B cell (primary cell): Measurements from ENCODE around the gene RIT2. TPM values are rescaled to one million over a fixed set of nuclear protein-coding genes. Genes with fewer than 3 reads are reported as not detected.
"Not testable (repeated sequence)": the region's sequence is repeated elsewhere in the genome, so short reads cannot be mapped to it uniquely, and the experiment has no call there.

Experiments
- ATAC-seq: fragments of 200-7000 bp; cut with Tn5 transposase; one replicate; pipeline ENCODE4 v1.10.0; 2021; ENCODE audit warnings: low read depth, mild to moderate bottlenecking, moderate number of reproducible peaks, moderate library complexity
- CTCF ChIA-PET: fragments of 350-600 bp; sonication (Branson Sonifier 250); formaldehyde crosslinking; loops from one replicate; lab custom pipeline; 2021; ENCODE audit warnings: antibody characterized with exemption, inconsistent platforms; lab: Charles Lee
- POLR2A ChIA-PET: fragments of 350-600 bp; sonication (Branson Sonifier 250); formaldehyde crosslinking; loops from one replicate; lab custom pipeline; 2021; ENCODE audit warnings: antibody characterized with exemption; lab: Charles Lee
- DNase-seq: peaks from one replicate; pipeline ENCODE4 v3.0.0; 2013
- H2AFZ ChIP-seq: 2 replicates; pipeline ENCODE4 v1.6.1; 2012; ENCODE audit warnings: mild to moderate bottlenecking, low read depth, low read length; ENCODE audit not compliant: insufficient read depth, poor library complexity, severe bottlenecking
- H3K27ac ChIP-seq, 2 donors: 1 replicate in 1 of 2; 2 replicates in 1 of 2; pipeline ENCODE4 v1.5.1; 2012 to 2013; ENCODE audit warnings: low read length in 2 of 2, mild to moderate bottlenecking in 2 of 2, moderate library complexity in 1 of 2
- H3K27me3 ChIP-seq, 4 experiments: fragments of 200-600 bp in 1 of 4; sonication (generic) in 1 of 4; replicated peaks in 1 of 4; 1 replicate in 2 of 4; 2 replicates in 2 of 4; pipeline versions ENCODE4 v1.6.1 to v1.7.0; 2013 to 2016; ENCODE audit warnings: low read length in 3 of 4, mild to moderate bottlenecking in 2 of 4, mixed read lengths in 1 of 4, moderate library complexity in 1 of 4; ENCODE audit not compliant: insufficient read depth in 4 of 4, control insufficient read depth in 3 of 4; ENCODE audit errors: control extremely low read depth in 1 of 4
- H3K36me3 ChIP-seq, 2 experiments: replicated peaks in 1 of 2; 1 replicate in 1 of 2; 2 replicates in 1 of 2; pipeline versions ENCODE4 v1.6.1 to v1.7.1; 2013; ENCODE audit warnings: low read length in 1 of 2; ENCODE audit not compliant: insufficient read depth in 2 of 2, control insufficient read depth in 1 of 2; ENCODE audit errors: control extremely low read depth in 1 of 2, extremely low read depth in 1 of 2
- H3K4me1 ChIP-seq, 2 donors: fragments of 200-600 bp in 1 of 2; sonication (generic) in 1 of 2; 1 replicate in 1 of 2; 2 replicates in 1 of 2; pipeline versions ENCODE4 v1.5.1 to v1.6.1; 2013 to 2017; ENCODE audit warnings: low read length in 2 of 2; ENCODE audit not compliant: control insufficient read depth in 2 of 2, insufficient read depth in 2 of 2
- H3K4me2 ChIP-seq: replicated peaks from 2 replicates; pipeline ENCODE3; 2012; ENCODE audit warnings: mild to moderate bottlenecking, low read depth, low read length; ENCODE audit not compliant: poor library complexity, severe bottlenecking
- H3K4me3 ChIP-seq, 5 experiments: fragments of 200-600 bp in 1 of 5; sonication (generic) in 1 of 5; 1 replicate in 3 of 5; 2 replicates in 2 of 5; pipeline versions ENCODE4 v1.5.1 to v1.7.0; 2011 to 2016; ENCODE audit warnings: low read length in 4 of 5, mild to moderate bottlenecking in 4 of 5, low read depth in 2 of 5, control low read depth in 1 of 5, moderate library complexity in 1 of 5; ENCODE audit not compliant: insufficient read depth in 1 of 5; ENCODE audit errors: control extremely low read depth in 1 of 5, extremely low read depth in 1 of 5
- H3K79me2 ChIP-seq: fragments of 200-600 bp; sonication (generic); one replicate; pipeline ENCODE4 v1.6.0; 2016; ENCODE audit warnings: low read length; ENCODE audit not compliant: control insufficient read depth, insufficient read depth
- H3K9ac ChIP-seq: fragments of 200-600 bp; sonication (generic); 2 replicates; pipeline ENCODE4 v1.6.1; 2017; ENCODE audit warnings: mild to moderate bottlenecking, low read length, moderate library complexity
- H3K9me3 ChIP-seq, 3 donors: one replicate each; pipeline versions ENCODE4 v1.6.1 to v1.7.1; 2013; ENCODE audit warnings: low read length in 2 of 3; ENCODE audit not compliant: control insufficient read depth in 2 of 3, insufficient read depth in 1 of 3; ENCODE audit errors: control extremely low read depth in 1 of 3
- H4K20me1 ChIP-seq: 2 replicates; pipeline ENCODE4 v1.6.0; 2012; ENCODE audit warnings: mild to moderate bottlenecking, low read length; ENCODE audit not compliant: insufficient read depth, control insufficient read depth, poor library complexity, severe bottlenecking
- H3K27ac Mint-ChIP-seq: one replicate; pipeline ENCODE4 v1.8.0; 2021; ENCODE audit warnings: mixed read lengths
- H3K27me3 Mint-ChIP-seq: one replicate; pipeline ENCODE4 v1.8.0; 2021; ENCODE audit warnings: mixed read lengths
- H3K4me1 Mint-ChIP-seq: one replicate; pipeline ENCODE4 v1.8.0; 2021; ENCODE audit warnings: mixed read lengths
- H3K4me3 Mint-ChIP-seq: one replicate; pipeline ENCODE4 v1.8.0; 2021; ENCODE audit warnings: mixed read lengths
- H3K9me3 Mint-ChIP-seq: one replicate; pipeline ENCODE4 v1.8.0; 2022; ENCODE audit warnings: mixed read lengths; ENCODE audit not compliant: insufficient read depth
- EZH2 ChIP-seq: IDR thresholded peaks from 2 replicates; pipeline ENCODE4 v1.6.1; 2012; ENCODE audit warnings: borderline replicate concordance, low read depth, mild to moderate bottlenecking, moderate library complexity, low read length; ENCODE audit not compliant: insufficient read depth, poor library complexity, severe bottlenecking
- WGBS: methylation state at CpG from one replicate; pipeline ENCODE4 v1.1.5; 2013; ENCODE audit warnings: missing lambda C conversion rate; ENCODE audit not compliant: insufficient coverage; 5-methylcytosine and 5-hydroxymethylcytosine counted together
- intact Hi-C: fragments of 100-400 bp; cut with micrococcal nuclease; formaldehyde crosslinking; loops from one replicate; pipeline ENCODE4 v1.10.0; 2022
- polyA plus RNA-seq: library from polyadenylated mRNA; depleted of rRNA; stranded (reverse); fragments of >200 nt; gene quantifications from 2 replicates; pipeline ENCODE4 v1.2.3, GENCODE V29; 2012
- total RNA-seq, 2 donors: library from RNA; stranded (reverse); fragments of 120-200 nt in 1 of 2; gene quantifications; 1 replicate in 1 of 2; 2 replicates in 1 of 2; pipeline versions ENCODE4 v1.2.3 to v1.2.4, GENCODE V29; 2013 to 2022
- TF ChIP-seq, protein P1 (sequence below): fragments of 200-600 bp; IDR thresholded peaks from one replicate; pipeline ENCODE4 v1.8.0; 2022; ENCODE audit warnings: antibody characterized with exemption, mild to moderate bottlenecking

The RIT2 gene
- total and polyA plus RNA-seq, 2 donors (not counting 1 experiment from before 2014, with no cell fraction given), result not detected

DNA sequence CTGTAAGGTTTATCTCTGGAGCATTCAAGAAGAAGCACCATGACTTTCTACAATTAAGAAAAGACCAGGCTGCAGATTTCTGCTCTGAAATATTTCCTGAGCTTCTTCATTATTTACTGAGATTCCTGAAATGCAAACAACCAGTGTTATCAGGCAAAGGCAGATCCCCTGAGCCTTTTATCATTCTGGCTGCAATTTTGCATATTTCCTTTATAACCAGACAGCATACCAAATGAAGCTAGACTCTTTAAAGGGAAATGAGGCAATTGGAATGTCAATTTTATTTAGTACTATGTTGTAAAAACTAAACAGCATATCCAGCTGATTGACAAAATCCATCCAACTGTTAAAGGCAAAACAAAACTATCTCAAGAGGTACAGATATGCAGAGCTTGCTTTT, 372.5 kb downstream of the RIT2 start:
- no peaks in the 10 kb centered on the region for H3K9me3 Mint-ChIP-seq
- no peak overlapping the region for H2AFZ ChIP-seq
- POLR2A ChIA-PET, result no interaction called here
- no peak overlapping the region for H3K4me3 ChIP-seq
- no peaks in the 10 kb centered on the region for H4K20me1 ChIP-seq
- no peaks in the 10 kb centered on the region for H3K4me1 ChIP-seq
- H3K9ac ChIP-seq, result no peak overlapping the region
- H3K9me3 ChIP-seq, result no peaks in the 10 kb centered on the region
- H3K4me3 Mint-ChIP-seq, result no peak overlapping the region
- no peak for ATAC-seq
- no peak overlapping the region for H3K4me2 ChIP-seq
- CTCF ChIA-PET, result no interaction called here
- H3K27me3 ChIP-seq, result no peaks in the 10 kb centered on the region
- TF ChIP-seq EZH2, result no peak
- TF ChIP-seq, protein P1, sequence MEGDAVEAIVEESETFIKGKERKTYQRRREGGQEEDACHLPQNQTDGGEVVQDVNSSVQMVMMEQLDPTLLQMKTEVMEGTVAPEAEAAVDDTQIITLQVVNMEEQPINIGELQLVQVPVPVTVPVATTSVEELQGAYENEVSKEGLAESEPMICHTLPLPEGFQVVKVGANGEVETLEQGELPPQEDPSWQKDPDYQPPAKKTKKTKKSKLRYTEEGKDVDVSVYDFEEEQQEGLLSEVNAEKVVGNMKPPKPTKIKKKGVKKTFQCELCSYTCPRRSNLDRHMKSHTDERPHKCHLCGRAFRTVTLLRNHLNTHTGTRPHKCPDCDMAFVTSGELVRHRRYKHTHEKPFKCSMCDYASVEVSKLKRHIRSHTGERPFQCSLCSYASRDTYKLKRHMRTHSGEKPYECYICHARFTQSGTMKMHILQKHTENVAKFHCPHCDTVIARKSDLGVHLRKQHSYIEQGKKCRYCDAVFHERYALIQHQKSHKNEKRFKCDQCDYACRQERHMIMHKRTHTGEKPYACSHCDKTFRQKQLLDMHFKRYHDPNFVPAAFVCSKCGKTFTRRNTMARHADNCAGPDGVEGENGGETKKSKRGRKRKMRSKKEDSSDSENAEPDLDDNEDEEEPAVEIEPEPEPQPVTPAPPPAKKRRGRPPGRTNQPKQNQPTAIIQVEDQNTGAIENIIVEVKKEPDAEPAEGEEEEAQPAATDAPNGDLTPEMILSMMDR, result no peak
- H3K27ac ChIP-seq, result no peak overlapping the region
- no peaks in the 10 kb centered on the region for H3K79me2 ChIP-seq
- no peaks in the 10 kb centered on the region for H3K27me3 Mint-ChIP-seq
- H3K36me3 ChIP-seq, result no peaks in the 10 kb centered on the region
- H3K27ac Mint-ChIP-seq, result no peak overlapping the region
- DNase-seq, result no peak
- intact Hi-C loops, result no loop called here
- no peaks in the 10 kb centered on the region for H3K4me1 Mint-ChIP-seq

DNA sequence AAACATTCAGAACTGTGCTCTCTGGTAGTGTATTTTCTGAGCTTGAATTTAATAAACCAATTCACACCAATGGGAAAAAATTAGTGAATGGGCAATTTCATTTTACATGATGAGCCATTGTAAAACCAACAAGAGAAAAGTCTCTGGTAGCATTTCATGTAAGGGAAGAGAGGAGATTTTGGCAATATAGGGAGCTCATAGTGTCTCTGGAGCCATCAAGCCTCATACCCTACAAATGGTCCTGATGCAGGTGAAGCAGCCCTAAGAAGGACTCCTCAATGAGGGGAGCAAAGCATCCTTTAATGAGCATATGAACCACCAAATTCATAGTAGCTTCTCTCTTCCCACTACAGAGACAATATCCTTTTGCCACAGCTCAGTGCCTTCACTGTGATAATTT, 373.0 kb downstream of the RIT2 start:
- DNase-seq (no peak), ATAC-seq (no peak)
- H3K4me2 ChIP-seq, result no peak overlapping the region
- no peak overlapping the region for H3K27ac ChIP-seq
- H2AFZ ChIP-seq, result no peak overlapping the region
- no peaks in the 10 kb centered on the region for H3K9me3 ChIP-seq
- TF ChIP-seq EZH2, result no peak
- TF ChIP-seq, protein P1, result no peak
- no peaks in the 10 kb centered on the region for H3K27me3 Mint-ChIP-seq
- H3K79me2 ChIP-seq, result no peaks in the 10 kb centered on the region
- intact Hi-C loops, result no loop called here
- H3K27ac Mint-ChIP-seq, result no peak overlapping the region
- no peaks in the 10 kb centered on the region for H3K4me1 Mint-ChIP-seq
- no peaks in the 10 kb centered on the region for H3K36me3 ChIP-seq
- no peaks in the 10 kb centered on the region for H3K27me3 ChIP-seq
- H3K9me3 Mint-ChIP-seq, result no peaks in the 10 kb centered on the region
- POLR2A ChIA-PET, result no interaction called here
- no peaks in the 10 kb centered on the region for H4K20me1 ChIP-seq
- H3K4me3 Mint-ChIP-seq, result no peak overlapping the region
- no peak overlapping the region for H3K9ac ChIP-seq
- CTCF ChIA-PET, result no interaction called here
- no peak overlapping the region for H3K4me3 ChIP-seq
- no peaks in the 10 kb centered on the region for H3K4me1 ChIP-seq

DNA sequence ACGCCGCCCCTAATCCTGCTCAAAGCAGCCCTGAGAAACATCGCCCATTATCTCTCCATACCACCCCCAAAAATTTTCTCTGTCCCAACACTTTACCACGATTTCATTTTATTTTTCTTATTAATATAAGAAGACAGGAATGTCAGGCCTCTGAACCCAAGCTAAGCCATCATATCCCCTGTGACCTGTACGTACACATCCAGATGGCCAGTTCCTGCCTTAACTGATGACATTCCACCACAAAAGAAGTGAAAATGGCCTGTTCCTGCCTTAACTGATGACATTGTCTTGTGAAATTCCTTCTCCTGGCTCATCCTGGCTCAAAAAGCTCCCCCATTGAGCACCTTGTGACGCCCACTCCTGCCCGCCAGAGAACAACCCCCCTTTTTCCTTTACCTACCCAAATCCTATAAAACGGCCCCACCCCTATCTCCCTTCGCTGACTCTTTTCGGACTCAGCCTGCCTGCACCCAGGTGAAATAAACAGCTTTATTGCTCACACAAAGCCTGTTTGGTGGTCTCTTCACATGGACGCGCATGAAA, 373.6 kb downstream of the RIT2 start:
- H3K4me2 ChIP-seq, H2AFZ ChIP-seq, H3K27ac Mint-ChIP-seq, H4K20me1 ChIP-seq, POLR2A ChIA-PET, H3K27me3 ChIP-seq, H3K27ac ChIP-seq, H3K27me3 Mint-ChIP-seq, H3K79me2 ChIP-seq, CTCF ChIA-PET, ATAC-seq, DNase-seq, intact Hi-C loops, H3K9me3 ChIP-seq, H3K9ac ChIP-seq, H3K9me3 Mint-ChIP-seq, H3K4me1 Mint-ChIP-seq, H3K4me3 Mint-ChIP-seq, H3K36me3 ChIP-seq, H3K4me3 ChIP-seq, H3K4me1 ChIP-seq: not testable (repeated sequence)
- WGBS, result 81% methylated on average over 9 of the region's 12 CpGs
